ENCODE data around the gene SPEM3. TPM values are rescaled to one million over a fixed set of nuclear protein-coding genes. Genes with fewer than 3 reads are reported as not detected.

The SPEM3 gene
- polyA plus RNA-seq, 2 of the 4 experiments (the other 2 are of a cell fraction) = not detected

GRCh38 chr17:7404737-7405349 lies 23.8 kb upstream of the SPEM3 start:
- FAIRE-seq (no peak), ATAC-seq (peak; percentile 38 to 43), DNase-seq (ENCODE audit: low read depth in 1 of 2, low spot score in 1 of 2) (peak in 1 of 2 experiments; percentile 56)
- WGBS (ENCODE audit: missing lambda C conversion rate) = under 1% methylated on average over 25 of the region's 65 CpGs
- H3K4me3 ChIP-seq = peak overlapping the region; percentile 88
- peak overlapping the region; percentile 99 for H3K4me2 ChIP-seq
- H3K9me3 ChIP-seq = no peaks in the 10 kb centered on the region
- H3K27ac ChIP-seq = peak overlapping the region; percentile 81 to 92
- peaks cover 28% of the 10 kb centered on the region for H3K4me1 ChIP-seq
- ChIA-PET POLR2A (interaction anchor here (0.8 to 2.4 kb wide), 20 partner anchors 10 to 282 kb away, joined by 3 to 26 read pairs (median 6); partner anchors contain the start of genes CHRNB1, MPDU1, PLSCR3 and POLR2A), CTCF (interaction anchor here (0.7 to 3.4 kb wide), 8 partner anchors 32 to 156 kb away, joined by 3 to 29 read pairs (median 7); partner anchors contain the start of gene SENP3)
- TF ChIP-seq TFCP2L1 (CRISPR knock-in tag; IDR thresholded peaks at IDR 0.05) (peak; percentile 23; the same call in 1 of the 2 replicates), RAD21 (conservative IDR thresholded peaks at IDR 0.05 in 1 of 2, IDR thresholded peaks at IDR 0.05 in 1 of 2) (0 out of 5 replicates have a peak, but pooled peaks of 1 of the 2 experiments have one; percentile 26), POLR2A (IDR thresholded peaks at IDR 0.05; ENCODE audit: low read length) (peak; percentile 44; the same call in 1 of the 2 replicates), JUN (IDR thresholded peaks at IDR 0.05) (peak in 1 of 2 experiments; percentile 68; a peak in 3 of 5 replicates), E2F6 (IDR thresholded peaks at IDR 0.05; ENCODE audit: borderline replicate concordance, low read depth) (peak; percentile 17; the same call in 1 of the 2 replicates), POLR2AphosphoS2 (conservative IDR thresholded peaks at IDR 0.05; ENCODE audit: low read length) (no peak), BCL3 (IDR thresholded peaks at IDR 0.05) (0 out of 3 replicates have a peak, but pooled peaks have one; percentile 58), USF2 (IDR thresholded peaks at IDR 0.05) (no peak), PHF8 (IDR thresholded peaks at IDR 0.05; ENCODE audit: borderline replicate concordance, low read depth) (peak; percentile 82), FOSL2 (IDR thresholded peaks at IDR 0.05) (no peak), FOSL2 (CRISPR knock-in tag; IDR thresholded peaks at IDR 0.05) (no peak)

GRCh38 chr17:7405350-7406234 lies 23.1 kb upstream of the SPEM3 start:
- no peak for FAIRE-seq
- CTCF ChIA-PET = interaction anchor here (0.5 to 3.2 kb wide), 7 partner anchors 18 to 156 kb away, joined by 3 to 15 read pairs (median 5); partner anchors contain the start of gene SENP3

More at GRCh38 chr17:7405350-7406234, 23.1 kb upstream of the SPEM3 start:
- TF ChIP-seq POLR2AphosphoS2 (conservative IDR thresholded peaks at IDR 0.05; ENCODE audit: low read length) = no peak
- TF ChIP-seq KDM5A (IDR thresholded peaks at IDR 0.05) = no peak
- TF ChIP-seq E2F6 (IDR thresholded peaks at IDR 0.05; ENCODE audit: borderline replicate concordance, low read depth) = no peak
- no peak for TF ChIP-seq TFCP2L1 (CRISPR knock-in tag; IDR thresholded peaks at IDR 0.05)
- no peak for TF ChIP-seq FOSB (CRISPR knock-in tag; IDR thresholded peaks at IDR 0.05)
- TF ChIP-seq CTCF (IDR thresholded peaks at IDR 0.05) = no peak
- no peak for TF ChIP-seq FOSL2 (IDR thresholded peaks at IDR 0.05)
- no peak for TF ChIP-seq FOSL2 (CRISPR knock-in tag; IDR thresholded peaks at IDR 0.05)
- TF ChIP-seq REST (IDR thresholded peaks at IDR 0.05) = no peak
- TF ChIP-seq CBX8 (IDR thresholded peaks at IDR 0.05) = no peak
- no peak for TF ChIP-seq GATA3 (IDR thresholded peaks at IDR 0.05; ENCODE audit: borderline replicate concordance)
- TF ChIP-seq CHD2 (IDR thresholded peaks at IDR 0.05; ENCODE audit: low read length, partially characterized antibody) = no peak
- no peak for TF ChIP-seq HOXB13 (CRISPR knock-in tag; IDR thresholded peaks at IDR 0.05; ENCODE audit: low read depth)
- Histone ChIP-seq H3K27ac (peak overlapping the region; percentile 81 to 92), H3K9me3 (no peaks in the 10 kb centered on the region), H3K4me2 (peak overlapping the region; percentile 99), H3K4me1 (peaks cover 22% of the 10 kb centered on the region), H3K4me3 (peak overlapping the region; percentile 88)
- WGBS (ENCODE audit: missing lambda C conversion rate) = 52% methylated on average over 18 of the region's 38 CpGs
- ATAC-seq (no peak), DNase-seq (ENCODE audit: low read depth in 1 of 2, low spot score in 1 of 2) (no peak)
- POLR2A ChIA-PET = interaction anchor here (1.2 kb wide), 2 partner anchors 11 to 31 kb away, joined by 3 to 4 read pairs; partner anchors contain the start of gene PLSCR3

Measured in A549 (cell line).